Activated T-helper 2 cell treated with anti-CD3 and anti-CD28 coated beads, Interferon-gamma antibody, Interleukin-2, Interleukin-4, amounts not matched to agents 10 μg/mL and 5 μg/mL and 100 μg/mL, durations not matched to agents 14 hours and 24 hours and 36 hours (primary cell): ENCODE data around the gene EVPL. TPM values are rescaled to one million over a fixed set of nuclear protein-coding genes. Genes with fewer than 3 reads are reported as not detected.

Experiments used
- DNase-seq: peaks from one replicate; pipeline ENCODE4 v3.0.0; 2021; ENCODE audit warnings: low spot score
- H3K27ac Mint-ChIP-seq: one replicate; pipeline ENCODE4 v1.8.0; 2021; ENCODE audit warnings: mixed read lengths
- H3K27me3 Mint-ChIP-seq: one replicate; pipeline ENCODE4 v1.8.0; 2021; ENCODE audit warnings: low read depth, mixed read lengths
- H3K36me3 Mint-ChIP-seq: one replicate; pipeline ENCODE4 v1.8.0; 2021; ENCODE audit warnings: low read depth, mixed read lengths
- H3K4me1 Mint-ChIP-seq: one replicate; pipeline ENCODE4 v1.8.0; 2021; ENCODE audit warnings: low read depth, mixed read lengths
- H3K4me3 Mint-ChIP-seq: one replicate; pipeline ENCODE4 v1.8.0; 2021; ENCODE audit warnings: low read depth, mild to moderate bottlenecking, moderate library complexity, mixed read lengths
- H3K9me3 Mint-ChIP-seq: one replicate; pipeline ENCODE4 v1.8.0; 2021; ENCODE audit warnings: mixed read lengths
- intact Hi-C: fragments of 100-400 bp; cut with micrococcal nuclease; formaldehyde crosslinking; loops from one replicate; pipeline ENCODE4 v1.15.1; 2023
- total RNA-seq: library from RNA; stranded (reverse); gene quantifications from 2 replicates; pipeline ENCODE4 v1.2.3, GENCODE V29; 2022

The EVPL gene
- total RNA-seq, 1 donor from 2014 or later = not detected

- no peaks in the 10 kb centered on the region for H3K9me3 Mint-ChIP-seq
- H3K36me3 Mint-ChIP-seq = no peaks in the 10 kb centered on the region
- no peaks in the 10 kb centered on the region for H3K27me3 Mint-ChIP-seq
- no peak for DNase-seq
- H3K4me1 Mint-ChIP-seq = no peaks in the 10 kb centered on the region
- intact Hi-C loops = no loop called here
- no peak overlapping the region for H3K27ac Mint-ChIP-seq
- no peak overlapping the region for H3K4me3 Mint-ChIP-seq
Observed at GRCh38 chr17:76008208-76008607, 18.9 kb downstream of the EVPL start.

GRCh38 chr17:76007850-76008165, 19.3 kb downstream of the EVPL start:
- intact Hi-C loops = no loop called here
- Mint-ChIP-seq H3K9me3 (no peaks in the 10 kb centered on the region), H3K27me3 (no peaks in the 10 kb centered on the region), H3K4me3 (no peak overlapping the region), H3K27ac (no peak overlapping the region), H3K4me1 (no peaks in the 10 kb centered on the region), H3K36me3 (no peaks in the 10 kb centered on the region)
- no peak for DNase-seq

DNA sequence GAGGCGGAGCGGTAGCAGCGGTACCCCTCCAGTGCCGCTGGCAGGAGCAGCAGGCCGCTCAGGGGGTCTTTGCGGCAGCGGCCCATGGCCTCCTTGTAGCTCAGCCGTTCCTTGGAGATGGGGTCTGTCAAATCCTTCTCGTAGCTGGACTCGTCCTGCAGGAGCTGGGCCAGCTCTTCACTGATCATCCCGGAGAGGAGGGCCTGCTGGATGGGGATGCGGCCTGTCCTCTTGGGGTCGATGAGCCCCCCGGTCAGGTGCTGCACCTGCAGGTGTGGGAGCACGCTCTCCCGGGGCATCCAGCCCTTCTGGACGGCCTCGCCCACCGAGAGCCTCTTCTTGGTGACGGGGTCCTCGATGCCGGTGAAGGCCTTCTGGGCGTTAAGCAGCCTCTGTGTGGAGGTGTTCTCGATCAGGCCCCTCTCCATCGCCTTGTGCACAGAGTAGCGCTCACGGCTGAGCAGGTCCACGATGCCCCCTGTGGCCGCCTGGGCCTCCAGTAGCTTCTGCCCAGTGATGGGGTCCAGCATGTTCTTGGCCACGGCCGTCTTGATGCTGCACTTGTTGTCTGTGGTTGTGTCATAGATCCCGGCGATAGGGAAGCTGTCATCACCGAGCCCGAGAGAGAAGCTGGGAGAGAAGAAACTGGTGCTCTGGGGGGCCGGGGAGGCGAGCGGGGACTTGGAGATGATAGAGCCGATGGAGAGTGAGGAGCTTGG, 19.8 kb downstream of the EVPL start:
- H3K4me1 Mint-ChIP-seq = no peaks in the 10 kb centered on the region
- no peak for DNase-seq
- H3K36me3 Mint-ChIP-seq = no peaks in the 10 kb centered on the region
- H3K9me3 Mint-ChIP-seq = no peaks in the 10 kb centered on the region
- no peak overlapping the region for H3K27ac Mint-ChIP-seq
- no peaks in the 10 kb centered on the region for H3K27me3 Mint-ChIP-seq
- intact Hi-C loops = no loop called here
- H3K4me3 Mint-ChIP-seq = no peak overlapping the region

GRCh38 chr17:76005263-76006149, 21.6 kb downstream of the EVPL start:
- Mint-ChIP-seq H3K4me3 (no peak overlapping the region), H3K27ac (no peak overlapping the region), H3K4me1 (no peaks in the 10 kb centered on the region), H3K27me3 (no peaks in the 10 kb centered on the region), H3K36me3 (no peaks in the 10 kb centered on the region), H3K9me3 (no peaks in the 10 kb centered on the region)
- intact Hi-C loops = loop anchor here (1.0 kb wide), 1 partner anchor 100 kb away; no protein-coding TSS in a partner anchor
- DNase-seq = peak; percentile 73

GRCh38 chr17:76004750-76005262, 22.3 kb downstream of the EVPL start:
- Mint-ChIP-seq H3K9me3 (no peaks in the 10 kb centered on the region), H3K4me1 (no peaks in the 10 kb centered on the region), H3K4me3 (no peak overlapping the region), H3K27ac (no peak overlapping the region), H3K36me3 (no peaks in the 10 kb centered on the region), H3K27me3 (no peaks in the 10 kb centered on the region)
- no peak for DNase-seq
- intact Hi-C loops = loop anchor here (1.0 kb wide), 1 partner anchor 100 kb away; no protein-coding TSS in a partner anchor

DNA sequence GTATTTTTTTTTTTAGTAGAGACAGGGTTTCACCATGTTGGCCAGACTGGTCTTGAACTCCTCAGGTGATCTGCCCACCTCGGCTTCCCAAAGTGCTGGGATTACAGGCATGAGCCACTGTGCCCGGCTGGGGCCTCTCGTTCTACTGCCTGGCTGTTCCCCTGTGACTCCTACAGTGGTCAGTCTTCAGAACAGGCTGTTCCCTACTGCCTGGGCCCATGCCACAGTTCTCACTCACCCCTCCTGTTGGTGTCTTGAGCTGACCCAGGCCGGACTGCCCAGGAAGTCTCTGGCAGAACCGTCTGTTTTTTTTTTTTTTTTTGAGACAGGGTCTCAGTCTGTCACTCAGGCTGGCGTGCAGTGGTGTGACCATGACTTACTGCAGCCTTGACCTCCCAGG, 23.2 kb downstream of the EVPL start:
- Mint-ChIP-seq H3K27me3 (no peaks in the 10 kb centered on the region), H3K27ac (no peak overlapping the region), H3K4me3 (no peak overlapping the region), H3K4me1 (no peaks in the 10 kb centered on the region), H3K9me3 (no peaks in the 10 kb centered on the region), H3K36me3 (no peaks in the 10 kb centered on the region)
- DNase-seq = no peak
- intact Hi-C loops = no loop called here

GRCh38 chr17:76002100-76002499, 25.0 kb downstream of the EVPL start:
- no peak for DNase-seq
- peaks cover under 1% of the 10 kb centered on the region for H3K36me3 Mint-ChIP-seq
- no peaks in the 10 kb centered on the region for H3K9me3 Mint-ChIP-seq
- no peak overlapping the region for H3K4me3 Mint-ChIP-seq
- H3K4me1 Mint-ChIP-seq = peaks cover 8% of the 10 kb centered on the region
- intact Hi-C loops = no loop called here
- H3K27me3 Mint-ChIP-seq = no peaks in the 10 kb centered on the region
- H3K27ac Mint-ChIP-seq = no peak overlapping the region

GRCh38 chr17:76000755-76001521, 26.2 kb downstream of the EVPL start, which contains the start of gene CDK3:
CDK3 (plus strand) TSS chr17:76000855; CDS start chr17:76001426, 571 bp downstream.
- intact Hi-C loops = no loop called here
- no peaks in the 10 kb centered on the region for H3K9me3 Mint-ChIP-seq
- H3K27me3 Mint-ChIP-seq = no peaks in the 10 kb centered on the region
- peaks cover 15% of the 10 kb centered on the region for H3K4me1 Mint-ChIP-seq
- no peak for DNase-seq
- peaks cover 4% of the 10 kb centered on the region for H3K36me3 Mint-ChIP-seq
- no peak within 1 kb of the TSS for H3K4me3 Mint-ChIP-seq
- no peak within 1 kb of the TSS for H3K27ac Mint-ChIP-seq

DNA sequence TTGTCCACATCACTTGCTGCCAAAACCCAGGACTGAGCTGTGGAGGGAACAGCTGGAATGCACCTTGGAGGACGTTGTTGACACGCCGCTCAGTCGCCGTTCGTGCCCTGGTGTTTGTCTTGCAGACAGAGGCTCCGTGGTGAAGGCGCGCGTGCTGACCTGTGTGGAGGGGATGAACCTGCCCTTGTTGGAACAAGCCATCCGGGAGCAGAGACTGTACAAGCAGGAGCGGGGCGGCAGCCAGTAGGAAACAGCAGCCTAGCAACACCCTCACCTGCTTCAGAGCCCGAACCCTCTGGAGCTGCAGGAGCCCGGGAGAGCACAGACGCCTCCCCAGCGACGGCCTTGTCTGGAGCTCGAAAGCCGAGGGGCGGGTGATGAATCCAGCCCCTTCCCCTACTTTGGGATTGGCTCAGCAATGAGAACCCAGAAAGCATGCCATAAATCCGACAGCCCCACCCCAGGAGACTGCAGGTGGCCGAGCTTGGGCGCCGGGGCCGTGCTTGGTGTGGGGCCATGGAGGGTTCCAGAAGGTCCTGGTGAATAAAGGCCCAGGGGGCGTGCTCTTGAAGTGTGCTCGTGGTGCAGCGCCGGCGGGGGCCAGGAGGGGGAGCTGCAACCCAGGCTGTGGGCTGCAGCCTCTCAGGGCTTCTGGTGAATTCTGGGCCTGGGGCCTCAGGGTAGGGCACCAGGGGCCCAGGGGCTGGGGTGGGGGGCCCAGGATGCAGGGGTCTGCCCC, 26.9 kb downstream of the EVPL start:
- H3K27ac Mint-ChIP-seq = no peak overlapping the region
- DNase-seq = peak; percentile 52
- H3K36me3 Mint-ChIP-seq = peaks cover 4% of the 10 kb centered on the region
- no peaks in the 10 kb centered on the region for H3K9me3 Mint-ChIP-seq
- H3K27me3 Mint-ChIP-seq = no peaks in the 10 kb centered on the region
- peaks cover 15% of the 10 kb centered on the region for H3K4me1 Mint-ChIP-seq
- intact Hi-C loops = no loop called here
- no peak overlapping the region for H3K4me3 Mint-ChIP-seq

GRCh38 chr17:75998327-75998795, 28.7 kb downstream of the EVPL start:
- H3K27ac Mint-ChIP-seq = no peak overlapping the region
- H3K36me3 Mint-ChIP-seq = peaks cover 8% of the 10 kb centered on the region
- intact Hi-C loops = no loop called here
- no peak for DNase-seq
- no peaks in the 10 kb centered on the region for H3K9me3 Mint-ChIP-seq
- no peak overlapping the region for H3K4me3 Mint-ChIP-seq
- no peaks in the 10 kb centered on the region for H3K27me3 Mint-ChIP-seq
- peaks cover 15% of the 10 kb centered on the region for H3K4me1 Mint-ChIP-seq

- Mint-ChIP-seq H3K4me3 (peak overlapping the region; percentile 57), H3K9me3 (no peaks in the 10 kb centered on the region), H3K36me3 (peaks cover 13% of the 10 kb centered on the region), H3K27me3 (no peaks in the 10 kb centered on the region), H3K27ac (peak overlapping the region; percentile 89), H3K4me1 (peaks cover 15% of the 10 kb centered on the region)
- intact Hi-C loops = loop anchor here (2.0 kb wide), 1 partner anchor 18 kb away; the partner anchor contains the start of genes ACOX1 and TEN1
- no peak for DNase-seq
Observed at GRCh38 chr17:75996665-75997590, 30.2 kb downstream of the EVPL start.
